Measurements from ENCODE around the gene DOK4. TPM values are rescaled to one million over a fixed set of nuclear protein-coding genes. Genes with fewer than 3 reads are reported as not detected.

The DOK4 gene
- total RNA-seq, 1 donor from 2014 or later: 23.4 TPM

- Mint-ChIP-seq H3K36me3 (ENCODE audit: unreplicated experiment) (peaks cover under 1% of the 10 kb centered on the region), H3K4me1 (ENCODE audit: low read depth, unreplicated experiment) (peaks cover 8% of the 10 kb centered on the region), H3K27ac (ENCODE audit: unreplicated experiment) (no peak overlapping the region), H3K27me3 (ENCODE audit: unreplicated experiment) (peaks cover 2% of the 10 kb centered on the region), H3K9me3 (ENCODE audit: unreplicated experiment) (peaks cover 4% of the 10 kb centered on the region), H3K4me3 (ENCODE audit: unreplicated experiment) (no peak overlapping the region)
- DNase-seq: peak; percentile 54
- TF ChIP-seq, protein P1, sequence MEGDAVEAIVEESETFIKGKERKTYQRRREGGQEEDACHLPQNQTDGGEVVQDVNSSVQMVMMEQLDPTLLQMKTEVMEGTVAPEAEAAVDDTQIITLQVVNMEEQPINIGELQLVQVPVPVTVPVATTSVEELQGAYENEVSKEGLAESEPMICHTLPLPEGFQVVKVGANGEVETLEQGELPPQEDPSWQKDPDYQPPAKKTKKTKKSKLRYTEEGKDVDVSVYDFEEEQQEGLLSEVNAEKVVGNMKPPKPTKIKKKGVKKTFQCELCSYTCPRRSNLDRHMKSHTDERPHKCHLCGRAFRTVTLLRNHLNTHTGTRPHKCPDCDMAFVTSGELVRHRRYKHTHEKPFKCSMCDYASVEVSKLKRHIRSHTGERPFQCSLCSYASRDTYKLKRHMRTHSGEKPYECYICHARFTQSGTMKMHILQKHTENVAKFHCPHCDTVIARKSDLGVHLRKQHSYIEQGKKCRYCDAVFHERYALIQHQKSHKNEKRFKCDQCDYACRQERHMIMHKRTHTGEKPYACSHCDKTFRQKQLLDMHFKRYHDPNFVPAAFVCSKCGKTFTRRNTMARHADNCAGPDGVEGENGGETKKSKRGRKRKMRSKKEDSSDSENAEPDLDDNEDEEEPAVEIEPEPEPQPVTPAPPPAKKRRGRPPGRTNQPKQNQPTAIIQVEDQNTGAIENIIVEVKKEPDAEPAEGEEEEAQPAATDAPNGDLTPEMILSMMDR (IDR thresholded peaks at IDR 0.05; ENCODE audit: partially characterized antibody, unreplicated experiment): peak; percentile 50
Measured at GRCh38 chr16:57422026-57422944, 64.0 kb downstream of the DOK4 start.

Other genes with a start within 250 kb of the DOK4 start
- 38.4 TPM for gene ARL2BP, start 241.2 kb downstream of the DOK4 start, total RNA-seq (ENCODE audit: unreplicated experiment)
- not detected for gene PLLP, start 201.8 kb downstream of the DOK4 start, total RNA-seq (ENCODE audit: unreplicated experiment)
- not detected for gene CCL22, start 127.7 kb downstream of the DOK4 start, total RNA-seq (ENCODE audit: unreplicated experiment)
- not detected for gene CX3CL1, start 114.0 kb downstream of the DOK4 start, total RNA-seq (ENCODE audit: unreplicated experiment)
- not detected for gene CCL17, start 81.7 kb downstream of the DOK4 start, total RNA-seq (ENCODE audit: unreplicated experiment)
- gene CIAPIN1, start 39.1 kb downstream of the DOK4 start, total RNA-seq (ENCODE audit: unreplicated experiment): 129 TPM
- gene COQ9, start 39.0 kb downstream of the DOK4 start, total RNA-seq (ENCODE audit: unreplicated experiment): 45.1 TPM
- 48.1 TPM for gene POLR2C, start 23.8 kb downstream of the DOK4 start, total RNA-seq (ENCODE audit: unreplicated experiment)
- gene CCDC102A, start 50.1 kb upstream of the DOK4 start, total RNA-seq (ENCODE audit: unreplicated experiment): not detected
- not detected for gene ADGRG5, start 56.1 kb upstream of the DOK4 start, total RNA-seq (ENCODE audit: unreplicated experiment)
- gene ADGRG1, start 142.1 kb upstream of the DOK4 start, total RNA-seq (ENCODE audit: unreplicated experiment): 116 TPM
- not detected for gene ADGRG3, start 181.8 kb upstream of the DOK4 start, total RNA-seq (ENCODE audit: unreplicated experiment)
- not detected for gene DRC7, start 208.3 kb upstream of the DOK4 start, total RNA-seq (ENCODE audit: unreplicated experiment)
- 74.4 TPM for gene KATNB1, start 249.3 kb upstream of the DOK4 start, total RNA-seq (ENCODE audit: unreplicated experiment)

Measured in glutamatergic neuron (in vitro differentiated cells).